SK-N-MC (cell line): ENCODE results near the gene ZDBF2.

ENCODE experiments used
- EZH2 ChIP-seq: fragments of 200-600 bp; sonication (generic); IDR thresholded peaks from one replicate; pipeline ENCODE4 v1.6.1; 2017; ENCODE audit warnings: antibody characterized with exemption
- FOXP2 ChIP-seq: optimal IDR thresholded peaks from 2 replicates; pipeline ENCODE3; 2011; ENCODE audit warnings: mild to moderate bottlenecking, moderate library complexity; ENCODE audit not compliant: insufficient read depth; ENCODE audit errors: extremely low read length, control extremely low read depth
- POLR2AphosphoS5 ChIP-seq: IDR thresholded peaks from 2 replicates; pipeline ENCODE4 v1.6.1; 2012; ENCODE audit warnings: mild to moderate bottlenecking, low read depth, low read length, borderline replicate concordance

GRCh38 chr2:206305523-206306245, 31.2 kb downstream of the ZDBF2 start:
- TF ChIP-seq POLR2AphosphoS5 (no peak), EZH2 (no peak), FOXP2 (no peak)
